ENCODE results near the gene RIMKLB.
"Not testable (repeated sequence)": the region's sequence is repeated elsewhere in the genome, so short reads cannot be mapped to it uniquely, and the experiment has no call there.

The RIMKLB gene

GRCh38 chr12:8820676-8821407 is 123.1 kb downstream of the RIMKLB start:
- not testable (repeated sequence) for DNase-seq

- peak; percentile 33 for DNase-seq
Measured at GRCh38 chr12:8821591-8821990, 123.8 kb downstream of the RIMKLB start.

DNA sequence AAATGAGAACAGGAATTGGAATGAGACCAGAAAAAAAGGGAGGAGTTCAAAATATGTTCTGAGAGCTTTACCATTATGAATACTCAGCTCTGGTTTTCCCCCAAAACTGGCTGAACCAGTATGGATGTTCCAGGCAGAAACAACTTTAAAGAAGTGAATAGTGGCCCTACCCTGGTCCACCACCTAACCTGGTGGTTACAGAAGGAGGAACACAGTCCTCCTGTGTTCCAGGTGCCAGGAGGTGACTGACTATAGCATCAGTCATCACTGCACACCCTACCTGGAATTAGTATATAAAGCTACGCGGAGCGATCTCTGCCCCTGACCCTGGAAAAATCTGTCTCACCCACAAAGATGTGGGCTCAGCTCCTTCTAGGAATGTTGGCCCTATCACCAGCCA is 124.5 kb downstream of the RIMKLB start, which contains the start of gene A2ML1:
A2ML1 (plus strand) TSS at position 324 of the 400 bp plus-strand sequence; CDS start at position 355, 31 bp downstream.
- DNase-seq = no peak

- DNase-seq = peak; percentile 23
Measured at GRCh38 chr12:8823565-8824300, 125.9 kb downstream of the RIMKLB start.

- no peak for DNase-seq
Measured at GRCh38 chr12:8827551-8828256, 129.9 kb downstream of the RIMKLB start.

DNA sequence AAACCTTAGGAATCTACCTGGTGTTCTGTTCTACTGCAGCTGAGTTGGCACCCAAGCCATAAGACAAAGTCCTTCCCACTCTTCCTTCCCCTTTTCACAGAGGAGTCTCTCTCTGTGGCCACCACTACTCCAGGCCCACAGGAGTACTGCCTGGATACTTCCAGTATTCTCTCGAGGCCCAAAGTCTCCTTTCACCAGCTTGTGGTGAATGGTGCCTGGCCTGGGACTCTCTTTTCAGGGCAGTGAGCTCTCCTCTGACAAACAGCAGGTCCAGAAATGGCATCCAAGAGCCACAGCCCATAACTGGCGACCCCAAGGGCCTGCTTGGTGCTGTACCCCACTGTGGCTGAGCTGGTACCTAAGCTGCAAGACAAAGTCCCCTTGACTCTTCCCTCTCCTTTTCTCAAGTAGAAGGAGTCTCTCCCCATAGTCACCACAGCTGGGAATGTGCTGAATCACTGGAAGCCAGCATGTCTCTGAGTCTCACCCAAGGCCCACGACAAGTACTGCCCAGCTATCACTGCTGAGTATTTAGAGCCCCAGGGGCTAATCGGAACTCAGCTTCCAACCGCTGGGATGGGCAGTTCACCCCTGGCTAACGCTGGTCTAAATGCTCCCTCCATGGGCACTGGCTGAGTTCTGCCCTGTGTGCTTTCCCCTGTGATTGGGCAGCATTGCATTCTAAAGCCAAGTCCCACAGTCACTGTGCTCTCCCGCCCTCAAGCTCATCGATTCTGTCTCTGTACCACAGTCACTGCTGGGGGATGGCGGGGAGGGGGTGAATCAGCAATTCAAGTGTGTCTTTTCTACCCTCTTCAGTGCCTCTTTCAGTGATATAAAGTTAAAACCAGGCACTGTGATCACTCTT is 130.7 kb downstream of the RIMKLB start:
- peak; percentile 30 for DNase-seq

DNA sequence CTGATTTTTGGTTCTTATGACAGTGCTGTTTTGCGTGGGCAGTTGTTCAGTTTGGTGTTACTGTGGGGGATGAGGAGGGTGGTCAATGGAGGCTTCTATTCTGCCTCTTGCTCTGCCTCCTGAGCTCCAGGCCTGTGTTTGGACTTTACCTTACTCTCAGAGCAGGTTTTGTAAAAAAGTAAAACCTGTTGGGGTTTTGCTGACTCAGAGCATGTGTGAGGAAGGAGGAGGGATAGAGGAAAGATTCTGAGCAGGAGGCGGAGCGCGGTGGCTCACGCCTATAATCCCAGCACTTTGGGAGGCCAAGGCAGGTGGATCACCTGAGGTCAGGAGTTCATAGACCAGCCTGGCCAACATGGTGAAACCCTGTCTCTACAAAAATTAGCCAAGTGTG is 131.3 kb downstream of the RIMKLB start:
- DNase-seq = no peak

- no peak for DNase-seq
Measured at GRCh38 chr12:8829621-8830020, 131.8 kb downstream of the RIMKLB start.

GRCh38 chr12:8831116-8831515 is 133.3 kb downstream of the RIMKLB start:
- DNase-seq = no peak

DNA sequence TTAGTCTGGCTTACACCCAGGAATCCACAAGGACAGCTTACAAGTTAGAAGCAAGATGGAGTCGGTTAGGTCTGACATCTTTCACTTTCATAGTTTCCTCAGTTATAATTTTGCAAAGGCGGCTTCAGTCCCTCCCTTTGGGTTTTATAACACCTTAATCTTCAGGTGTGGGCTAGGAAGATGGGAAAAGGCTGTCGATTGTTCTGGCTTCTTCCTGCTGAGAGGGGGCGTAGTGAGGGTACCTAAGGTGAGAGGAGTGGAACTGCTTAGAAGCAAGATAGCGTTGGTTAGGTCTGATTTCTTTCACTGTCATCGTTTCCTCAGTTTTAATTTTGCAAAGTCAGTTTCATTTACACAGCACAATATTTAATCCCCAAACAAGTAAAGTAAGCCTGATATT is 134.7 kb downstream of the RIMKLB start:
- no peak for DNase-seq
